GM06990 (cell line): ENCODE measurements around the gene PC.

ENCODE experiments used
- DNase-seq: peaks from one replicate; pipeline ENCODE4 v3.0.0-alpha.2; 2011; ENCODE audit not compliant: insufficient read length; ENCODE audit errors: extremely low read depth
- H3K27me3 ChIP-seq: replicated peaks from 2 replicates; pipeline ENCODE4 v1.6.0; 2011; ENCODE audit warnings: low read length; ENCODE audit not compliant: control insufficient read depth, insufficient read depth
- H3K36me3 ChIP-seq: 2 replicates; pipeline ENCODE4 v1.5.1; 2011; ENCODE audit warnings: low read length; ENCODE audit not compliant: control insufficient read depth, insufficient read depth
- H3K4me3 ChIP-seq: replicated peaks from 2 replicates; pipeline ENCODE4 v1.5.1; 2011; ENCODE audit warnings: low read depth, mild to moderate bottlenecking, control low read depth, low read length
- TF ChIP-seq, protein P1 (sequence below): IDR thresholded peaks from 2 replicates; pipeline ENCODE4 v1.5.1; 2011; ENCODE audit warnings: low read length, control low read depth, mild to moderate bottlenecking, inconsistent platforms; ENCODE audit not compliant: insufficient read depth, poor library complexity, severe bottlenecking

PC gene

GRCh38 chr11:66918741-66919140, 39.4 kb downstream of the PC start:
- Histone ChIP-seq H3K4me3 (no peak overlapping the region), H3K27me3 (no peaks in the 10 kb centered on the region), H3K36me3 (no peaks in the 10 kb centered on the region)
- TF ChIP-seq, protein P1, sequence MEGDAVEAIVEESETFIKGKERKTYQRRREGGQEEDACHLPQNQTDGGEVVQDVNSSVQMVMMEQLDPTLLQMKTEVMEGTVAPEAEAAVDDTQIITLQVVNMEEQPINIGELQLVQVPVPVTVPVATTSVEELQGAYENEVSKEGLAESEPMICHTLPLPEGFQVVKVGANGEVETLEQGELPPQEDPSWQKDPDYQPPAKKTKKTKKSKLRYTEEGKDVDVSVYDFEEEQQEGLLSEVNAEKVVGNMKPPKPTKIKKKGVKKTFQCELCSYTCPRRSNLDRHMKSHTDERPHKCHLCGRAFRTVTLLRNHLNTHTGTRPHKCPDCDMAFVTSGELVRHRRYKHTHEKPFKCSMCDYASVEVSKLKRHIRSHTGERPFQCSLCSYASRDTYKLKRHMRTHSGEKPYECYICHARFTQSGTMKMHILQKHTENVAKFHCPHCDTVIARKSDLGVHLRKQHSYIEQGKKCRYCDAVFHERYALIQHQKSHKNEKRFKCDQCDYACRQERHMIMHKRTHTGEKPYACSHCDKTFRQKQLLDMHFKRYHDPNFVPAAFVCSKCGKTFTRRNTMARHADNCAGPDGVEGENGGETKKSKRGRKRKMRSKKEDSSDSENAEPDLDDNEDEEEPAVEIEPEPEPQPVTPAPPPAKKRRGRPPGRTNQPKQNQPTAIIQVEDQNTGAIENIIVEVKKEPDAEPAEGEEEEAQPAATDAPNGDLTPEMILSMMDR: no peak
- no peak for DNase-seq

- DNase-seq: no peak
- Histone ChIP-seq H3K27me3 (no peaks in the 10 kb centered on the region), H3K36me3 (no peaks in the 10 kb centered on the region), H3K4me3 (no peak overlapping the region)
- TF ChIP-seq, protein P1: no peak
These were observed 42.3 kb downstream of the PC start for GRCh38 chr11:66915866-66916265.

DNA sequence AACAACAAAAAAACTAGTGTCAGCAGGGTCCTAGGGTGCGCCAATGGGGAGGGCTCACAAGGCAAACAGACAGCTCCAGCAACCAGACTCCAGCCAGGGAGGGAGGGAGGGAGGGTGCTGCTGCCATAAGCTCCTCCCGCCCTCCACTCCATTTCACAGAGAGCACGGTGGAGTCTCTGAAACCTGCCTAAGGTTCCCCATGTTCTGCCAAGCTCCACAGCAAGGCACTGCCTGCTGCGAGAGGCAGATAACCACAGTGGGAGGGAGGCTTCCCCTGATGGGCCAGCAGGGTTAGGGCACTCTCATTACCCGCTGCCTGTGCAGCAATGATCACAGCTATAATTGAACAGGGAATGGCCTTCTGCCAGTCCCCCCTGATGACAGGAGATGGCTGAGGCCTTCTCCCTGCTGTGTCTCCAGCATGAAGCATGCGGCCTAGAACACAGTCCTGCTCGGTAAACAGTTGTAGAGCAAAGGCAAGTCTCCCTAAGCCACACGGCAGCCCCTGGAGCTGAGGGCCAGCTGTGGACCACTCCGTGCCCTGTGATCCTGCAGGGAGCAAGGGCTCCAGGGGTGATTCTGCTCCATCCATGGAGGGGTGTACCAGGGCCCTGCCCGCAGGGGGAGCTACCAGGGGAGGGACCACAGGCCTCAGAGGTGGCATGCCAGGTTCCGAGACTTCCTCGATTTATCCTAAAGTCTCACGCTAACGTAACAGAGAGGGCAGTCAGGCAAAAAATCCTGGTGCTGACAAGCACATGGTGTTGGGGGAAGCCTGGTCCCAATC, 42.9 kb downstream of the PC start:
- TF ChIP-seq, protein P1: no peak
- Histone ChIP-seq H3K4me3 (no peak overlapping the region), H3K36me3 (no peaks in the 10 kb centered on the region), H3K27me3 (no peaks in the 10 kb centered on the region)
- no peak for DNase-seq

DNA sequence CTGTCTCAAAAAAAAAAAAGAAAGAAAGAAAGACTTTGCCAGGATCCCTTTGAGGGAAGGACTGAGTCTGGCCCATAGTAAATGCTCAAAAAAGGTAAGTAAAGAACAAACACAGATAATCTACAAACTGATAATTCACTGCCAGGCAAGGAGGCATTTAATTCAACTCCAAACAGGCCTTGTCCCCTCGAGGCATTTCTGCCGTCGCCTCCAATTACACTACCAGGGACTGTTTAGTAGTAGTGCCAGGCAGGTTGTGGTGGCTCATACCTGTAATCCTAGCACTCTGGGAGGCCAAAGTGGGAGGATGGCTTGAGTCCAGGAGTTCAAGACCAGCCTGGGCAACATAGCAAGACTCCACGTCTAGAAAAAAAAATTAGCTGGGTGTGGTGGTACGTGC, 43.7 kb downstream of the PC start:
- no peak for DNase-seq
- Histone ChIP-seq H3K4me3 (no peak overlapping the region), H3K36me3 (no peaks in the 10 kb centered on the region), H3K27me3 (no peaks in the 10 kb centered on the region; the same call in 1 of the 2 replicates)
- TF ChIP-seq, protein P1: no peak

GRCh38 chr11:66912911-66913310, 45.3 kb downstream of the PC start:
- H3K36me3 ChIP-seq: no peaks in the 10 kb centered on the region
- TF ChIP-seq, protein P1: no peak
- no peak overlapping the region for H3K4me3 ChIP-seq
- no peaks in the 10 kb centered on the region; the same call in 1 of the 2 replicates for H3K27me3 ChIP-seq
- DNase-seq: no peak
